Measurements from ENCODE around the gene CANT1.

CANT1 gene

DNA sequence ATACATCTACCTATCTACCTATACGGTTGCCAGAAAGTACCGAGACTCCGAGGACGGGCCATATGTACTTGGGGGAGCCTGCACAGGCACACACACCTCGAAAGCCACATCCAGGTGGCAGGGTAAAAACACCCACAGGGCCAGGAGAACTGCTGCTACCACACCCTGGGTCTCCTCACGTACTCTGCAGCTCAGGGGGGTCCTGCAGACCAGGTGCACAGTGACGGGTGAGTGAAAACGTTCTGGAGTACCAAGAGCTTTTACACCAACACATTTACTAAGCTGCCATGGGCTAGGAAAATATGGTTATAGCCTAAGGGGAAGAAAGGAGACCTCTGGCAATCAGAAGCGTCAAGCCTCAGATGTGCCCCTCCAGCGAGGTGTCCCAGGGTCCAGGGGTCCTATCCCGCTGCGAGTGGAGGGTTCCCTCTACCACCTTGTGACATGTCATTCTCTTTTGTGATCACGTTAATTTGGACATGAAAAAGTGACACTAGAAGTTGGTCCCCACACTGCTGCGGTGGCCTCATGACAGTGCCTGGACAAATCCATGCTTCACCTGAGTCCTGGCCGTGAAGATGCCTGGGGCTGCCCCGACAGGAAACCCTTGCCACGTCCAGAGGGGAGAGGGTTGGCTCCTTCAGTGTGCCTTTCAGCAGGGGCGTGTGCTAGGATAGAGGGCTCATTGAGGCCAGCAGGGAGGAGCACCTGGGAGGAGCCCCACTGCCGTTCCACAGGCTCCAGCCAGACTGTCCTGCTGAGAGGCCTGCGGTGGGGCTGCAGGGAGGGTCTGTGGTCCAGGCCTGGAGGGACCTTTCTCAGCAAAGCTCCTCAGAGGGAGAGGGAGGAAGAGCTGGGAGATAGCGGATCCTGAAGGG lies 1.8 kb downstream of the CANT1 start:
- H3K27ac ChIP-seq (ENCODE audit: low read length), result no peak overlapping the region
- H4K20me1 ChIP-seq (ENCODE audit: insufficient read depth, low read length), result peaks cover 24% of the 10 kb centered on the region
- H3K4me1 ChIP-seq (ENCODE audit: low read length), result peaks cover 13% of the 10 kb centered on the region
- H3K4me2 ChIP-seq (ENCODE audit: low read length), result peak overlapping the region; percentile 99; the same call in 1 of the 2 replicates
- TF ChIP-seq EZH2phosphoT487 (IDR thresholded peaks at IDR 0.05; ENCODE audit: low read depth), result no peak
- TF ChIP-seq, protein P1, sequence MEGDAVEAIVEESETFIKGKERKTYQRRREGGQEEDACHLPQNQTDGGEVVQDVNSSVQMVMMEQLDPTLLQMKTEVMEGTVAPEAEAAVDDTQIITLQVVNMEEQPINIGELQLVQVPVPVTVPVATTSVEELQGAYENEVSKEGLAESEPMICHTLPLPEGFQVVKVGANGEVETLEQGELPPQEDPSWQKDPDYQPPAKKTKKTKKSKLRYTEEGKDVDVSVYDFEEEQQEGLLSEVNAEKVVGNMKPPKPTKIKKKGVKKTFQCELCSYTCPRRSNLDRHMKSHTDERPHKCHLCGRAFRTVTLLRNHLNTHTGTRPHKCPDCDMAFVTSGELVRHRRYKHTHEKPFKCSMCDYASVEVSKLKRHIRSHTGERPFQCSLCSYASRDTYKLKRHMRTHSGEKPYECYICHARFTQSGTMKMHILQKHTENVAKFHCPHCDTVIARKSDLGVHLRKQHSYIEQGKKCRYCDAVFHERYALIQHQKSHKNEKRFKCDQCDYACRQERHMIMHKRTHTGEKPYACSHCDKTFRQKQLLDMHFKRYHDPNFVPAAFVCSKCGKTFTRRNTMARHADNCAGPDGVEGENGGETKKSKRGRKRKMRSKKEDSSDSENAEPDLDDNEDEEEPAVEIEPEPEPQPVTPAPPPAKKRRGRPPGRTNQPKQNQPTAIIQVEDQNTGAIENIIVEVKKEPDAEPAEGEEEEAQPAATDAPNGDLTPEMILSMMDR (IDR thresholded peaks at IDR 0.05; ENCODE audit: low read depth, low read length), result no peak
- H3K79me2 ChIP-seq (ENCODE audit: low read length), result peaks cover 58% of the 10 kb centered on the region
- H2AFZ ChIP-seq (ENCODE audit: low read depth, low read length), result no peak overlapping the region
- H3K27me3 ChIP-seq (ENCODE audit: low read depth, low read length), result no peaks in the 10 kb centered on the region
- peaks cover 4% of the 10 kb centered on the region for H3K36me3 ChIP-seq (replicated peaks; ENCODE audit: low read depth, low read length)
- no peak overlapping the region for H3K4me3 ChIP-seq (ENCODE audit: low read length)
- H3K9ac ChIP-seq (ENCODE audit: low read length), result no peak overlapping the region
- H3K9me3 ChIP-seq (ENCODE audit: insufficient read depth, low read length), result no peaks in the 10 kb centered on the region

DNA sequence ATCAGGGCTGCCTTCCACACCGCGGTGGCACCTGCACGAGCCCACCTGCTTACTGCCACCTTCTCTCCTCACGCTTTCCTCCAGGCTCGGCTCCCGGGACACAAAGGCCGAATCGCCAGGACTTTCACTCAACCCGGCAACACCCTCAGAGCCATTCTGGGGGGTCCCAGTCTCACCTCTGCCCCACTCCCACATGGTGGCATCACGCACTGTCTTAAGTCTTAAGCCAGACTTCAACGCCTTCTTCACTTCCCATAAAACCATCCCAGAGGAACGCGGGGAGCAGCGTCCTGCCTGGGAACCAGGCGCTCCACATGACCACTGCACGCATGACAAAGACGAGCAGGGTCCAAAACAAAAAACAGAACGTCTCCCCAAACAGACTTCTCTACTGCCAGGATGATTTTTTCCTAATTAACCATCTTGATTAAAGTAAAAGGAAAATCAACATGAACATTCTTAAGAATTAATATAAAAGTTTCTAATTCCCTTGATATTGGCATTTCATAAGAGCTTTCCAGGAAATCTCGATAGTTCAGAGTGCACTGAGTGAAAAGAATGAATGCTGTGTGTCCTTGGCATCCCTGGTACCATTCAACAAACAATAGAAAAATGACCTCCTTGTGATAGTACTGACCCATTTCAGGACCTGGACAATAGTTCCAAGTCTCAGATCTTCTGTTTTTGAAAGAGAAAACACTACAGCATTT lies 2.6 kb downstream of the CANT1 start:
- Histone ChIP-seq H3K27me3 (ENCODE audit: low read depth, low read length) (no peaks in the 10 kb centered on the region), H3K4me1 (ENCODE audit: low read length) (peaks cover 13% of the 10 kb centered on the region), H4K20me1 (ENCODE audit: insufficient read depth, low read length) (peaks cover 27% of the 10 kb centered on the region), H3K9me3 (ENCODE audit: insufficient read depth, low read length) (no peaks in the 10 kb centered on the region), H3K4me2 (ENCODE audit: low read length) (no peak overlapping the region), H3K36me3 (replicated peaks; ENCODE audit: low read depth, low read length) (peaks cover 4% of the 10 kb centered on the region), H2AFZ (ENCODE audit: low read depth, low read length) (no peak overlapping the region), H3K9ac (ENCODE audit: low read length) (no peak overlapping the region), H3K27ac (ENCODE audit: low read length) (no peak overlapping the region), H3K4me3 (ENCODE audit: low read length) (no peak overlapping the region), H3K79me2 (ENCODE audit: low read length) (peaks cover 66% of the 10 kb centered on the region)
- TF ChIP-seq EZH2phosphoT487 (IDR thresholded peaks at IDR 0.05; ENCODE audit: low read depth), result no peak
- TF ChIP-seq, protein P1 (IDR thresholded peaks at IDR 0.05; ENCODE audit: low read depth, low read length), result no peak

DNA sequence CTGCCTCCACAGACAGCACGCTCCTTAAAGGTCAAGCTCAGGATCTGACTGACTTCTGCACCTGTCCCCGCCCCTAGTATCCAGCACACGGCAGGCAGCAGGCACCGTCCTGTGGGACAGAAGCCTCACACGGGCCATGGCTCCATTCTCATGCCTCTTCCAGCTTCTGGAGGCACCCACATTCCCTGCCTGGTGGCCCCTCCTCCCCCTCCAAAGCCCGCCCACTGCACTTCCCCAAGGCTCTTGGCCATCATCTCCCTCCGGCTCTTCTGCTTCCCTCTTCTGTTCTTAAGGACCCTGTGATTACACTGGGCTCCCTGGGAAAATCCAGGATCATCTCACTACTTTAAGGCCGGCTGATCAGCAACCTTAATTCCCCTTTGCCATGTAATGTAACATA lies 3.5 kb downstream of the CANT1 start:
- Histone ChIP-seq H3K79me2 (ENCODE audit: low read length) (peaks cover 74% of the 10 kb centered on the region), H3K27me3 (ENCODE audit: low read depth, low read length) (no peaks in the 10 kb centered on the region), H4K20me1 (ENCODE audit: insufficient read depth, low read length) (peaks cover 30% of the 10 kb centered on the region), H2AFZ (ENCODE audit: low read depth, low read length) (no peak overlapping the region), H3K9ac (ENCODE audit: low read length) (no peak overlapping the region), H3K36me3 (replicated peaks; ENCODE audit: low read depth, low read length) (peaks cover 4% of the 10 kb centered on the region), H3K4me1 (ENCODE audit: low read length) (peaks cover 13% of the 10 kb centered on the region), H3K4me3 (ENCODE audit: low read length) (no peak overlapping the region), H3K27ac (ENCODE audit: low read length) (no peak overlapping the region), H3K4me2 (ENCODE audit: low read length) (no peak overlapping the region), H3K9me3 (ENCODE audit: insufficient read depth, low read length) (no peaks in the 10 kb centered on the region)
- no peak for TF ChIP-seq EZH2phosphoT487 (IDR thresholded peaks at IDR 0.05; ENCODE audit: low read depth)
- TF ChIP-seq, protein P1 (IDR thresholded peaks at IDR 0.05; ENCODE audit: low read depth, low read length), result no peak

All from OCI-LY3 (cell line).